Naive thymus-derived CD4-positive, alpha-beta T cell (primary cell): Measurements from ENCODE around the gene AMHR2. TPM values are rescaled to one million over a fixed set of nuclear protein-coding genes. Genes with fewer than 3 reads are reported as not detected.

ENCODE experiments used
- ATAC-seq: fragments of 150-1000 bp; cut with Tn5 transposase; 2 replicates; pipeline ENCODE4 v1.10.0; 2021; ENCODE audit warnings: mild to moderate bottlenecking, moderate library complexity
- CTCF ChIA-PET: fragments of 350-600 bp; sonication (Branson Sonifier 250); formaldehyde crosslinking; loops from one replicate; lab custom pipeline; 2021; ENCODE audit warnings: antibody characterized with exemption; lab: Charles Lee
- POLR2A ChIA-PET: fragments of 350-600 bp; sonication (Branson Sonifier 250); formaldehyde crosslinking; loops from one replicate; lab custom pipeline; 2021; ENCODE audit warnings: antibody characterized with exemption, inconsistent platforms; lab: Charles Lee
- DNase-seq, 9 donors: peaks; one replicate each; pipeline versions ENCODE4 v3.0.0 to v3.0.0-alpha.2; 2020 to 2022; ENCODE audit warnings: mixed read lengths in 1 of 9
- H3K27ac ChIP-seq: one replicate; pipeline ENCODE4 v1.7.0; 2013; ENCODE audit warnings: mild to moderate bottlenecking, low read depth, low read length, moderate library complexity
- H3K27me3 ChIP-seq, 2 donors: one replicate each; pipeline ENCODE4 v1.7.0; 2013; ENCODE audit warnings: low read length in 2 of 2, mild to moderate bottlenecking in 2 of 2, moderate library complexity in 2 of 2; ENCODE audit not compliant: control insufficient read depth in 2 of 2, insufficient read depth in 2 of 2
- H3K36me3 ChIP-seq, 3 experiments: 1 replicate in 2 of 3; 2 replicates in 1 of 3; pipeline ENCODE4 v1.7.0; 2013; ENCODE audit warnings: low read length in 3 of 3, mild to moderate bottlenecking in 3 of 3, moderate library complexity in 1 of 3; ENCODE audit not compliant: insufficient read depth in 3 of 3, control insufficient read depth in 2 of 3
- H3K4me1 ChIP-seq, 2 donors: one replicate each; pipeline ENCODE4 v1.7.0; 2013; ENCODE audit warnings: low read length in 2 of 2, mild to moderate bottlenecking in 2 of 2, moderate library complexity in 1 of 2; ENCODE audit not compliant: control insufficient read depth in 2 of 2, insufficient read depth in 2 of 2
- H3K4me3 ChIP-seq: 2 replicates; pipeline ENCODE4 v1.7.0; 2013; ENCODE audit warnings: mild to moderate bottlenecking, low read length
- H3K9me3 ChIP-seq, 3 experiments: 1 replicate in 2 of 3; 2 replicates in 1 of 3; pipeline ENCODE4 v1.7.0; 2013; ENCODE audit warnings: low read length in 3 of 3; ENCODE audit not compliant: control insufficient read depth in 2 of 3
- H3K27ac Mint-ChIP-seq, 9 donors: one replicate each; pipeline ENCODE4 v1.8.0; 2020 to 2022; ENCODE audit warnings: mixed read lengths in 9 of 9, mild to moderate bottlenecking in 8 of 9, moderate library complexity in 5 of 9, inconsistent platforms in 2 of 9
- H3K27me3 Mint-ChIP-seq, 5 donors: one replicate each; pipeline ENCODE4 v1.8.0; 2021 to 2022; ENCODE audit warnings: mixed read lengths in 5 of 5, mild to moderate bottlenecking in 1 of 5
- H3K36me3 Mint-ChIP-seq, 5 donors: one replicate each; pipeline ENCODE4 v1.8.0; 2020 to 2022; ENCODE audit warnings: mixed read lengths in 5 of 5, mild to moderate bottlenecking in 3 of 5, inconsistent platforms in 1 of 5
- H3K4me1 Mint-ChIP-seq, 7 donors: one replicate each; pipeline ENCODE4 v1.8.0; 2020 to 2022; ENCODE audit warnings: mixed read lengths in 7 of 7, mild to moderate bottlenecking in 3 of 7, inconsistent platforms in 1 of 7
- H3K4me3 Mint-ChIP-seq, 10 donors: one replicate each; pipeline ENCODE4 v1.8.0; 2020 to 2022; ENCODE audit warnings: mild to moderate bottlenecking in 10 of 10, mixed read lengths in 10 of 10, moderate library complexity in 6 of 10, inconsistent platforms in 2 of 10
- H3K9me3 Mint-ChIP-seq, 11 donors: one replicate each; pipeline ENCODE4 v1.8.0; 2020 to 2022; ENCODE audit warnings: mixed read lengths in 11 of 11, mild to moderate bottlenecking in 4 of 11, inconsistent platforms in 1 of 11, moderate library complexity in 1 of 11
- intact Hi-C, 2 donors: fragments of 100-400 bp; cut with micrococcal nuclease; formaldehyde crosslinking; loops; one replicate each; pipeline ENCODE4 v1.15.1; 2023
- polyA plus RNA-seq, 2 donors: library from polyadenylated mRNA; unstranded; fragments of 300-500 nt; fragmentation: Illumina TruSeq; gene quantifications; one replicate each; pipeline ENCODE4 v1.2.3, GENCODE V29; 2021
- total RNA-seq, 6 experiments: library from RNA in 5 of 6; stranded (reverse) in 5 of 6; gene quantifications; 1 replicate in 5 of 6; 2 replicates in 1 of 6; pipeline ENCODE4 v1.2.3 and lab custom pipeline; 2021 to 2026

AMHR2 gene
- total and polyA plus RNA-seq, 7 experiments from 2014 or later = not detected

DNA sequence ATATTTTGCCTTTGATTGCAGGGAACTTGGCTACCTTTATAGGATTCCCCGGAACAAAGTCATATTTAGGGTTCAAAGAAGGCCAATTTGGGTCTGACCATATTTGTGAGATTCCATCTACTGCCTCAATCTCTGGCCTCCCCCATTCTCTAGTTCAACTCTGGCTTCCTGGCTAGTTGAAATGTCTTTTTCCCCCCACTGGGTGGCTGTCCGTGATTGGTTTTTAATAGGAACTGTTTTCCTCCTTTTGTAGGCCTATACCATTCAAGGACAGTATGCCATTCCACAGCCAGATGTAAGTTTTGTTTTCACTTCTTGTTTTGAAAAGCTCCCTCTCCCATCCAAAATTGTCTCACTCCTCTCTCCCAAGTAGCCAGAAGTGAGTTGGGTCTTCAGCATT, 42.0 kb downstream of the AMHR2 start:
- Mint-ChIP-seq H3K27ac (peak overlapping the region in 5 of 9 donors; percentile 28 to 59 (median 45)), H3K36me3 (peaks cover 16 to 61% (median 49%) of the 10 kb centered on the region in 5 donors), H3K27me3 (no peaks in the 10 kb centered on the region), H3K9me3 (no peaks in the 10 kb centered on the region), H3K4me1 (peaks cover 18 to 47% (median 39%) of the 10 kb centered on the region in 7 donors), H3K4me3 (no peak overlapping the region)
- CTCF ChIA-PET = no interaction called here
- Histone ChIP-seq H3K9me3 (no peaks in the 10 kb centered on the region), H3K4me3 (no peak overlapping the region), H3K36me3 (peaks cover 62 to 99% (median 88%) of the 10 kb centered on the region in 3 experiments), H3K4me1 (no peaks in the 10 kb centered on the region), H3K27me3 (no peaks in the 10 kb centered on the region), H3K27ac (no peak overlapping the region)
- ATAC-seq = no peak
- POLR2A ChIA-PET = interaction anchor here (0.7 kb wide), 1 partner anchor 10 kb away, joined by 3 read pairs; no protein-coding TSS in a partner anchor
- intact Hi-C loops = no loop called here
- no peak for DNase-seq

DNA sequence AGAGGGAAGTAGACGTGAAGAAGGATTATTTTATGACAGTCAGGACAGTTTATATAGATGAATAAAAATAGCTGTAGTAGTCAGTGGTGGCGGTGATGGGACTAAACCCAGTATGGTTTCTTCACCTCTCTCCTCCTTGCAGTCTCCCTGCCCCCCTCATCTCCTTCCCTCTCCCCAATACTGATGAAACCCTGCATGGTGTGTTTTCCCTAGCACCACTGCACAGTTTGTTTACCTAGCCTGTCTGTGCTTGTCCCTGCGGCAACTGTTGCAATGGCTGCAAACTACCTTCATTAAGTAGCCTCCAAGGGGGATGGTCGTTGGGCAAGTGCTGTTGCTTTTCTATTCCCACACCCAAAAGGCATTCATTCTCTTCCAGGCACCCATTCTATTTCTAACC, 43.0 kb downstream of the AMHR2 start:
- ATAC-seq (no peak), DNase-seq (no peak)
- no peak overlapping the region for H3K4me3 Mint-ChIP-seq
- H3K4me3 ChIP-seq = no peak overlapping the region
- H3K36me3 Mint-ChIP-seq = peaks cover 18 to 60% (median 46%) of the 10 kb centered on the region in 5 donors
- no peaks in the 10 kb centered on the region for H3K27me3 ChIP-seq
- H3K36me3 ChIP-seq = peaks cover 57 to 96% (median 84%) of the 10 kb centered on the region in 3 experiments
- POLR2A ChIA-PET = no interaction called here
- peaks cover 15 to 48% (median 40%) of the 10 kb centered on the region in 7 donors for H3K4me1 Mint-ChIP-seq
- peak overlapping the region in 4 of 9 donors; percentile 29 to 81 (median 57) for H3K27ac Mint-ChIP-seq
- H3K9me3 Mint-ChIP-seq = peaks cover 0 to 2% (median 0%) of the 10 kb centered on the region in 11 donors
- no peak overlapping the region for H3K27ac ChIP-seq
- H3K4me1 ChIP-seq = no peaks in the 10 kb centered on the region
- intact Hi-C loops = no loop called here
- H3K27me3 Mint-ChIP-seq = no peaks in the 10 kb centered on the region
- CTCF ChIA-PET = no interaction called here
- H3K9me3 ChIP-seq = no peaks in the 10 kb centered on the region

DNA sequence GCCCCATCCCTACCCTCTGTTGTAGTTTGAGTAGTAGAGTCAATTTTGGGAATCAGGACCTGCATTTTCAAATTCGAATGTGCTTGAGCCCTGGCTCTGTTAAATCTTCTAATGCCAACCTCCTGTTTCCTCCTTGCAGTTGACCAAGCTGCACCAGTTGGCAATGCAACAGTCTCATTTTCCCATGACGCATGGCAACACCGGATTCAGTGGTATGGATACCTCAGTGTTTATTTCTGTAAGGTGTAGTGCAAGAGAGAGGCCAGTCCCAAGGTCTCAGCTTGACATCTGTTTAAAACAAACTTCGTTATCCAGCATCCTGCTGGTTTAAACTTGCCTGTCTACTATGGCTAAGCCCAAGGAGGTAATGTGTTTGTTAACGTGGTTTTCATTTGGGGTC, 43.4 kb downstream of the AMHR2 start:
- ATAC-seq = no peak
- ChIA-PET CTCF (no interaction called here), POLR2A (interaction anchor here (1.7 kb wide), 1 partner anchor 15 kb away, joined by 5 read pairs; no protein-coding TSS in a partner anchor)
- DNase-seq = no peak
- Histone ChIP-seq H3K27me3 (no peaks in the 10 kb centered on the region), H3K36me3 (peaks cover 60 to 96% (median 84%) of the 10 kb centered on the region in 3 experiments), H3K27ac (no peak overlapping the region), H3K4me3 (no peak overlapping the region), H3K4me1 (no peaks in the 10 kb centered on the region), H3K9me3 (no peaks in the 10 kb centered on the region)
- Mint-ChIP-seq H3K36me3 (peaks cover 23 to 60% (median 48%) of the 10 kb centered on the region in 5 donors), H3K4me3 (no peak overlapping the region), H3K27me3 (no peaks in the 10 kb centered on the region), H3K27ac (peak overlapping the region in 3 of 9 donors; percentile 5 to 81 (median 29)), H3K4me1 (peaks cover 20 to 52% (median 41%) of the 10 kb centered on the region in 7 donors), H3K9me3 (peaks cover 0 to 2% (median 0%) of the 10 kb centered on the region in 11 donors)
- intact Hi-C loops = no loop called here

DNA sequence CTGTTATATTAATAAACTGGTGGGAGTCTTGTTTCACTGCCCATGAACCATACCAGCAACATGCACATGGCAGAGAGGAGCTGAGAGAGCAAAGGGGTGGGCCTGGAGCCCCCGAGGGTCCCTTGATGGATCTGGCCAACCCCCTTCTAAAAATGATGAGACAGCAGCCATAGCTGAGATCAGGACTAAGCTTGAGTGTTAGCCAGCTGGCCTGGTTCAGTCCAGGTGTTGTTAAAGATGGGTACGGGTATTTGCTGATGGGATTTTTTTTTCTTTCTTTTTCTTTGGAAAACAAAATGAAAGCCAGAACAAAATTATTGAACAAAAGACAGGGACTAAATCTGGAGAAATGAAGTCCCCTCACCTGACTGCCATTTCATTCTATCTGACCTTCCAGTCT, 44.2 kb downstream of the AMHR2 start:
- Mint-ChIP-seq H3K4me1 (peaks cover 23 to 55% (median 44%) of the 10 kb centered on the region in 7 donors), H3K36me3 (peaks cover 19 to 59% (median 48%) of the 10 kb centered on the region in 5 donors), H3K4me3 (no peak overlapping the region), H3K9me3 (peaks cover 0 to 2% (median 0%) of the 10 kb centered on the region in 11 donors), H3K27me3 (no peaks in the 10 kb centered on the region), H3K27ac (peak overlapping the region in 2 of 9 donors; percentile 33 to 38)
- ChIA-PET CTCF (no interaction called here), POLR2A (interaction anchor here (1.1 to 1.7 kb wide), 2 partner anchors 13 to 14 kb away, joined by 4 to 5 read pairs; no protein-coding TSS in a partner anchor)
- no peak overlapping the region for H3K27ac ChIP-seq
- ATAC-seq (no peak), DNase-seq (no peak)
- H3K9me3 ChIP-seq = no peaks in the 10 kb centered on the region
- intact Hi-C loops = no loop called here
- no peaks in the 10 kb centered on the region for H3K4me1 ChIP-seq
- H3K36me3 ChIP-seq = peaks cover 63 to 96% (median 84%) of the 10 kb centered on the region in 3 experiments
- no peak overlapping the region for H3K4me3 ChIP-seq
- no peaks in the 10 kb centered on the region for H3K27me3 ChIP-seq

DNA sequence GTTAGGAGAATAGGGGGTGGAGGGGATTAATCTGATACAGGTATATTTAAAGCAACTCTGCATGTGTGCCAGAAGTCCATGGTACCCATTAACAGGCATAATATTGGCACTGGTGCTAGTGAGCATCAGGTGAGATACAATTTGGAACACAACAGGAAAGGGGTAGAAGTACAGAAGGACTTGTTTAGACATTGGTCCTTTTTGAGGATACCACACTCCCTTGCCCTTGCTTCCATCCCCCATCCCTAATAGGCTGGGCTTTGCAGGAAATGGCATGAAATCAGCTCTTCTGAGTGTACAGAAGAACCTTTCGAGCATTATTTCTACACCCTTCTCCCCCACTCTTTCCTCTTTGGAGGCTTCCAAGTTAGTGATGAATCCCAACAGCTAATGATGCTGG, 44.6 kb downstream of the AMHR2 start:
- Mint-ChIP-seq H3K4me3 (no peak overlapping the region), H3K4me1 (peaks cover 21 to 51% (median 41%) of the 10 kb centered on the region in 7 donors), H3K9me3 (peaks cover 0 to 2% (median 0%) of the 10 kb centered on the region in 11 donors), H3K27ac (peak overlapping the region in 3 of 9 donors; percentile 33 to 48 (median 47)), H3K27me3 (no peaks in the 10 kb centered on the region), H3K36me3 (peaks cover 19 to 59% (median 44%) of the 10 kb centered on the region in 5 donors)
- no peak for ATAC-seq
- ChIA-PET POLR2A (interaction anchor here (1.1 to 1.7 kb wide), 2 partner anchors 13 kb away, joined by 4 to 5 read pairs; no protein-coding TSS in a partner anchor), CTCF (no interaction called here)
- Histone ChIP-seq H3K9me3 (no peaks in the 10 kb centered on the region), H3K36me3 (peaks cover 61 to 96% (median 82%) of the 10 kb centered on the region in 3 experiments), H3K27ac (no peak overlapping the region), H3K4me3 (no peak overlapping the region), H3K4me1 (peaks cover 0 to under 1% of the 10 kb centered on the region in 2 donors), H3K27me3 (no peaks in the 10 kb centered on the region)
- intact Hi-C loops = no loop called here
- DNase-seq = no peak

DNA sequence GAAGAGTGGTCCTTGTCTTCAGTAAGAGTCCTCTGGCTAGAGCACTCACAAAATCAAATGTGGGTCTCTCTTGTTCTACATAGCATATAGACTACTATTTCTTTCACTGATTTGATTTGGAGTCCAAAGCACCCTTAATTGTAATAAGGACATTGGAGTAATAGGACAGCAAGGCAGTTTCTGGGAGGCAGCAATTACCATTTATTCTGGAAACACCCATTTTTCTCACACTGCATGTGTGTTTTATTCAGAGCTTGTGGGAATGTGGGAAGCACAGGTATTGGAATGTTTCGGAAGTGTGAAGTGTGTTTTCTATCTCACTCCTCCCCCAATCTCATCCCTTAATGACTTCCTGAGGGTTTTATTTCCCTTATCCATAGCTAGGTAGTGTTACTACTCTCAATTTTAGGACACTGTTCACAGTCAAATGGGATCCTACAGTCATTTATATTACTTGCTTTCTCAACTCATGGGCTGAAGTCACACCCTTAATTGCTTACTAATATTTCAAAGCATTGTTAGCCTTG, 48.5 kb downstream of the AMHR2 start:
- DNase-seq (no peak), ATAC-seq (no peak)
- ChIA-PET CTCF (interaction anchor here (2.0 to 7.5 kb wide), 2 partner anchors 27 to 37 kb away, joined by 7 to 36 read pairs; partner anchors contain the start of gene MAP3K12), POLR2A (interaction anchor here (0.6 to 1.1 kb wide), 4 partner anchors 9 to 1200 kb away, joined by 3 read pairs; no protein-coding TSS in a partner anchor)
- Histone ChIP-seq H3K4me3 (no peak overlapping the region), H3K9me3 (no peaks in the 10 kb centered on the region), H3K27ac (no peak overlapping the region), H3K36me3 (peaks cover 54 to 97% (median 71%) of the 10 kb centered on the region in 3 experiments), H3K27me3 (no peaks in the 10 kb centered on the region), H3K4me1 (peaks cover 8 to 10% of the 10 kb centered on the region in 2 donors)
- peak overlapping the region in 5 of 9 donors; percentile 49 to 70 (median 57) for H3K27ac Mint-ChIP-seq
- H3K9me3 Mint-ChIP-seq = peaks cover 0 to 2% (median 0%) of the 10 kb centered on the region in 11 donors
- peaks cover 23 to 53% (median 35%) of the 10 kb centered on the region in 5 donors for H3K36me3 Mint-ChIP-seq
- intact Hi-C loops = loop anchor here in 1 of 2 donors (2.0 kb wide), 1 partner anchor 13 kb away; no protein-coding TSS in a partner anchor
- no peaks in the 10 kb centered on the region for H3K27me3 Mint-ChIP-seq
- H3K4me3 Mint-ChIP-seq = peak overlapping the region in 1 of 10 donors; percentile 24
- H3K4me1 Mint-ChIP-seq = peaks cover 15 to 61% (median 47%) of the 10 kb centered on the region in 7 donors
